HG02938 (cell line): ENCODE data around the gene ACTN4.
"Not testable (repeated sequence)": the region's sequence is repeated elsewhere in the genome, so short reads cannot be mapped to it uniquely, and the experiment has no call there.

Experiments used
- ATAC-seq: cut with Tn5 transposase; IDR thresholded peaks from one replicate; pipeline ENCODE4 v1.9.1; 2021; ENCODE audit warnings: mild to moderate bottlenecking, moderate library complexity; ENCODE audit not compliant: unreplicated experiment

The ACTN4 gene

GRCh38 chr19:38761884-38762389 is 114.5 kb downstream of the ACTN4 start:
- ATAC-seq, result not testable (repeated sequence)

- no peak for ATAC-seq
Observed at GRCh38 chr19:38763795-38764220, 116.4 kb downstream of the ACTN4 start.

- ATAC-seq, result no peak
Observed at GRCh38 chr19:38765214-38765613, 117.8 kb downstream of the ACTN4 start.

- ATAC-seq, result no peak
Observed at GRCh38 chr19:38766276-38767047, 119.0 kb downstream of the ACTN4 start.

- no peak for ATAC-seq
Observed at GRCh38 chr19:38769635-38770211, 122.3 kb downstream of the ACTN4 start.

- not testable (repeated sequence) for ATAC-seq
Observed at GRCh38 chr19:38770228-38770948, 122.9 kb downstream of the ACTN4 start.

GRCh38 chr19:38770949-38771275 is 123.5 kb downstream of the ACTN4 start:
- ATAC-seq, result not testable (repeated sequence)

GRCh38 chr19:38771569-38771968 is 124.1 kb downstream of the ACTN4 start:
- not testable (repeated sequence) for ATAC-seq

GRCh38 chr19:38773469-38774177 is 126.2 kb downstream of the ACTN4 start, which contains the start of gene LGALS7:
Gene LGALS7 (minus strand): TSS chr19:38773517. CDS start chr19:38773492, 25 bp downstream.
- ATAC-seq, result no peak

GRCh38 chr19:38774181-38774950 is 126.9 kb downstream of the ACTN4 start:
- no peak for ATAC-seq

GRCh38 chr19:38778733-38779132 is 131.3 kb downstream of the ACTN4 start:
- ATAC-seq, result no peak

- ATAC-seq, result no peak
Observed at GRCh38 chr19:38780443-38780842, 133.0 kb downstream of the ACTN4 start.

- ATAC-seq, result no peak
Observed at GRCh38 chr19:38781058-38781457, 133.6 kb downstream of the ACTN4 start.
